ENCODE results near the gene WWOX. TPM values are rescaled to one million over a fixed set of nuclear protein-coding genes. Genes with fewer than 3 reads are reported as not detected.

The WWOX gene
- total RNA-seq, 2 experiments from 2014 or later, result 14.3 to 16.5 TPM

DNA sequence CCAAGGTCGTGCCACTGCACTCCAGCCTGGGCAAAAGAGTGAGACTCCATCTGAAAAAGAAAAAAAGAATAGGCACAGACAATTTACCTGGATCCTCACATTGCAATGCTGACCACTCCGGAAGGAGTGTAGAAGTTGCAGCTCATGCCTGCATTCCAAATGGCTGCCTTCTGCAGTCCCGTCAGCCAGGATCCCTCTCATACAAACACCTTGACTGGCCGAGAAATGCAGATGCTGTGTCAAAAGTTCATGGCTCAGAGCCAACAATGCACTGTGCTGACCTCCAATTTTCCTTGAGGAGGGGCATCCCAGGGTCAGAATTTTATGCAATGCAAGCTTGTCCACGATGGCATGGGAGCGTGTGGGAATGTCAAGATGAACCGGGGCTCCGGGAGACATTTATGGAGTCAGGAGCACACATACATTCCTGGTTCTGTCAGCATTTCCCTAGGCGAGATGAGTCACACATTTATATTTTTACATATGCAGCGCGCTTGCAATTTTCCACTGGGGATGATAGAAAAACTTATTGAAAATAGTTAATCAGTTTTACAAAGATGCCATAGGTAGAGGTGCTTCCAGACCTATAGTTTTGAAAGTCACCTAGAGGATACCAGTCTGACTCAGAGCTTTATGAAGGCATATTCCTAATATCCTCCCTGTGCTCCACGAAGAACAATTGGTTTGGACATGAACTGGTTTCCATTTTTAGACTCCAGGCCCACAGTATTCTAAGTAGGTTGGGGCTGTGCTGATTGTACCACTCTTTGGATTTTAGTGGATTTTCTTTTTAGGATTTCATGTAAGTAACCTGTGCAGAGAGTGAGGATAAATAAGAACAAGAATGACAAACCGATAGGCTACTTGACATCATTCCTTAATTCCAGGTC, 886.5 kb downstream of the WWOX start:
- Mint-ChIP-seq H3K4me3 (no peak overlapping the region), H3K27ac (no peak overlapping the region), H3K27me3 (no peaks in the 10 kb centered on the region), H3K36me3 (no peaks in the 10 kb centered on the region), H3K9me3 (peaks cover 5% of the 10 kb centered on the region), H3K4me1 (ENCODE audit: low read depth) (peaks cover 15% of the 10 kb centered on the region)
- ChIA-PET CTCF (interaction anchor here (0.6 kb wide), 1 partner anchor 84 kb away, joined by 4 read pairs; no protein-coding TSS in a partner anchor), POLR2A (no interaction called here)
- intact Hi-C loops (cut with micrococcal nuclease), result no loop called here
- DNase-seq, result no peak

DNA sequence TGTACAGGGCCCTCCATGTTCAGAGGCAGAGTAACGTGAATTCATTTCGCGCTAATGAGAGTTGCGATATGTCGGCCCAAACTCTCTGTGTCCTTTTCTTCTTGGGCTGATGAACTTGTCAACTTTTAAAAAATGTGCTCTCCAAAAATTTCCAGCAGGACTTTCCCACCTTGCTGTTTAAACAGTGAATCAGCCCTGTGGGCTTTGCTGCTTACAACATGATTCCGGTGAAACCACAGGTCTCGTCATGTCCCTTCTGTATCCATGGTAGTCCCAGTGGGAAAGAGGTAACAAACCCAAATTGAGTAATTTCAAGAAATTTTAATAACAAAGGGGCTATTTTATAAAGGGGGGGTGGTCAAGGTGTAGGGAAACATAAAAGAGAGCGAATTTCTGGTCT, 888.2 kb downstream of the WWOX start:
- intact Hi-C loops (cut with micrococcal nuclease), result no loop called here
- Mint-ChIP-seq H3K9me3 (peaks cover 5% of the 10 kb centered on the region), H3K27me3 (no peaks in the 10 kb centered on the region), H3K4me1 (ENCODE audit: low read depth) (peaks cover 21% of the 10 kb centered on the region), H3K27ac (no peak overlapping the region), H3K4me3 (no peak overlapping the region), H3K36me3 (peaks cover 3% of the 10 kb centered on the region)
- ChIA-PET CTCF (no interaction called here), POLR2A (no interaction called here)
- DNase-seq, result no peak

DNA sequence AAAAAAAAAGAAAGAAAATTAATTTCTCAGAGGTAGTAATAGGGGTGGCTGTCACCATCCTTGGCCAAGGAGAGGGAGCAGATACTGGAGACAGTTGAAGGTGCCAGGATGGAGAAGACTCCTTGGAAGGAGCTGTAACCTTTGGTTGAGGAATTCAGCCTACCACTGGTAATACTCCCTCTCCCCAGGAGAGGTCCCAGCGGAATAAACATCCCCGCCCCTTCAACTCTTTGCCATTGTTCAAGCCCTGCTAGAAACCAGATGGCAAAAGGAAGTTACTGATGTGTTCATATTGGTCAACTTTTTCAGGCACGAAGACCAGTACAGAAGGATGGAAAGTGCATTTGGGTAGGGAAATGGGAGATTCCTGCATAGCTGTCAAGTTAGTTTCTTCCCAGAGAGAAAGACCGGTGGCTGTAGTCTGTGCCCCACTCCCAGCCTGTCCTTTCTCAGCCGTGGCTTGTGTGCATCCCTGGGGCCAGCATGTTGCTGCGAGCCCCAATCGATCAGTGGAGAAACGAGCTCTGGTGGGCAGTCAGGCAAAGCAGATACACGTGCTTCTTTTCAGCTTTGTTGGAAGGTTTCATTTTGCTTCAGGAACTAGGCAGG, 889.0 kb downstream of the WWOX start:
- intact Hi-C loops (cut with micrococcal nuclease), result no loop called here
- Mint-ChIP-seq H3K4me3 (no peak overlapping the region), H3K4me1 (ENCODE audit: low read depth) (peaks cover 21% of the 10 kb centered on the region), H3K27me3 (no peaks in the 10 kb centered on the region), H3K27ac (no peak overlapping the region), H3K36me3 (peaks cover 3% of the 10 kb centered on the region), H3K9me3 (peaks cover 2% of the 10 kb centered on the region)
- ChIA-PET POLR2A (interaction anchor here (0.6 kb wide), 1 partner anchor 645 kb away, joined by 6 read pairs; no protein-coding TSS in a partner anchor), CTCF (no interaction called here)
- DNase-seq, result no peak

DNA sequence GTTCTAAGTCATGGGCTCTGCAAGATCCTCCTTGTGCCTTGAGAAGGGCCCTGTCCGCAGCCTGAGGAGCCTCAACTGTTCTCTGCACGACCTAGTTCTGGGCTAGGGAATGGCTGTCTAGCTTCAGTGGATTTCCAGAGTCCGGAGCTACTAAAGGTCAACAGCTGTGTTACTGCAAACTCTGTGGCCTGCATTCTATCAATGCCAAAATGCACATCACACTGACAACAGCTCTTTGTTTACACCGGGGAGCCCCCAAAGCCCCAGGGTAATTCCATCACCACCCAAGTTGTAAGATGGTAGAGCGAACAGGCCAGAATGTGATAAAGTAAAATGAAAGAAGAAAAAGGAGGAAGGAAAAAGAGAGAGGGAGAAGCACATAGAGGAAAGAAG, 890.9 kb downstream of the WWOX start:
- intact Hi-C loops (cut with micrococcal nuclease), result no loop called here
- Mint-ChIP-seq H3K36me3 (peaks cover 3% of the 10 kb centered on the region), H3K27ac (peak overlapping the region; percentile 73), H3K27me3 (no peaks in the 10 kb centered on the region), H3K4me3 (no peak overlapping the region), H3K9me3 (no peaks in the 10 kb centered on the region), H3K4me1 (ENCODE audit: low read depth) (peaks cover 21% of the 10 kb centered on the region)
- POLR2A ChIA-PET, result interaction anchor here (0.6 kb wide), 1 partner anchor 95 kb away, joined by 3 read pairs; no protein-coding TSS in a partner anchor
- CTCF ChIA-PET, result no interaction called here
- DNase-seq, result no peak

DNA sequence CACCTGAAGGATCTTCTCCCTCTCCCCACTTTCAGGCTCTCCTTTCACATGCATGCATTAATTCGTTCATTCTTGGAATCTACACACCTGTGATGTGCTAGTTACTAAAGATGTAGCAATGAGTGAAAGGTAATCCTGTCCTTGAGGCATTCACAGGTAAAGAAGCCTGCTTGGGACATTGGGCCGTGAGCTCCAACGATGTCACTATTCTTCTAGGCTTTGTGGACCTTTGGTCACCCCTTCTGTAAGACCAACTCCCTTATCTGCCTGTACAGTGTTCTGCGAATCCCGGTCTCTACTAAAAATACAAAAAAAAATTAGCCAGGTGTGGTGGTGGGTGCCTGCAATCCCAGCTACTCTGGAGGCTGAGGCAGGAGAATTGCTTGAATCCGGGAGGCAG, 892.5 kb downstream of the WWOX start:
- Mint-ChIP-seq H3K4me1 (ENCODE audit: low read depth) (peaks cover 21% of the 10 kb centered on the region), H3K9me3 (no peaks in the 10 kb centered on the region), H3K27ac (no peak overlapping the region), H3K4me3 (no peak overlapping the region), H3K36me3 (peaks cover 3% of the 10 kb centered on the region), H3K27me3 (no peaks in the 10 kb centered on the region)
- DNase-seq, result no peak
- CTCF ChIA-PET, result no interaction called here
- POLR2A ChIA-PET, result no interaction called here
- intact Hi-C loops (cut with micrococcal nuclease), result no loop called here

DNA sequence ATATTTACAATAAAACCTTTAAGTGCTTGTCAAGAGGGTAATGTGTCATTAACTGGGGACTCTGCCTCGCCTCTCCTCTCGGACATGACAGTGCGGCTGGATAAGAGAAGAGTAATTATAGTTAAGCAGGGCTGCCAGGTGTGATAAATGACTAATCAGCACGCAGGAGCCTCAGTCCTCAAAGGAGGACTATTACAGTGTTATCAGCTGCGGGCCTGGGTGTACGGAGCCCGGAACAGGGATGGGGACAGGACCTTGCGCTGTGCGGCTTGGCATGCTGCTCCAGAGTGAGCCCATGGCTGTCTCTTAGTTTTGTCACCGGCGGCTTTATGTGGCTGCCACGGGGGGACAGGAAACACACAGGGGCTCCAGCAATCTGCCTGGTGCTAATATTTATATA, 893.9 kb downstream of the WWOX start:
- H3K36me3 Mint-ChIP-seq, result peaks cover 3% of the 10 kb centered on the region
- peaks cover 21% of the 10 kb centered on the region for H3K4me1 Mint-ChIP-seq (ENCODE audit: low read depth)
- no peaks in the 10 kb centered on the region for H3K9me3 Mint-ChIP-seq
- H3K4me3 Mint-ChIP-seq, result no peak overlapping the region
- ChIA-PET POLR2A (no interaction called here), CTCF (no interaction called here)
- H3K27ac Mint-ChIP-seq, result no peak overlapping the region
- no peak for DNase-seq
- no peaks in the 10 kb centered on the region for H3K27me3 Mint-ChIP-seq
- intact Hi-C loops (cut with micrococcal nuclease), result no loop called here

DNA sequence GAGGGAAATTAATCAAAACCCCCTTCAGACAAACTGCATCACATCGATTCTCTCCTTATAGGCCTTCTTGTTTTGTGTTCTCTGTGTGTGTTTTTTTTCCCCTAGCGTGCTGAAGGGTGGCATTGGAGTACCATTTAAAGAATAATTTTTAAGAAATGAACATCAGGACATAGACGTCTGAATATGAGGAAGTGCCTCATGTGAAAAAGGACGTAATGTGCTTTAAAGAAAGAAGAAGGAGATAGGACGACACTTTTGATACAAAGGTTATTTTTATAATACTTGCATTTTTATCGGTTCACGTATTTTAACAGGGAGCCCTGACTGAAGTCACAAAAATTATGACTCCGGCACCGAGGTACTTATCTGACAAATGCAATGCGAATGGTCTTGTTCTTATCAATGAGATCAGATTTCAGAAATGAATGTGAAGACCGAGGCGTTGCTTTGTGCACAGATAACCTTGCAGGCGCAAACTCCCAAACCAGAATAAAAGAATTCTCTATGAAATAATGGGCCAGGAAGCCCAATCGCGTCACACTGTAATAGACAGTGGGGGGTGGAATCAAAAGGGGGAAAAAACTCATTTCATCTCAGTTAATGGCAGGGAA, 894.8 kb downstream of the WWOX start:
- H3K9me3 Mint-ChIP-seq, result no peaks in the 10 kb centered on the region
- H3K4me3 Mint-ChIP-seq, result no peak overlapping the region
- no peak for DNase-seq
- intact Hi-C loops (cut with micrococcal nuclease), result no loop called here
- peaks cover 20% of the 10 kb centered on the region for H3K4me1 Mint-ChIP-seq (ENCODE audit: low read depth)
- H3K27ac Mint-ChIP-seq, result no peak overlapping the region
- H3K27me3 Mint-ChIP-seq, result no peaks in the 10 kb centered on the region
- ChIA-PET CTCF (no interaction called here), POLR2A (no interaction called here)
- peaks cover 3% of the 10 kb centered on the region for H3K36me3 Mint-ChIP-seq

DNA sequence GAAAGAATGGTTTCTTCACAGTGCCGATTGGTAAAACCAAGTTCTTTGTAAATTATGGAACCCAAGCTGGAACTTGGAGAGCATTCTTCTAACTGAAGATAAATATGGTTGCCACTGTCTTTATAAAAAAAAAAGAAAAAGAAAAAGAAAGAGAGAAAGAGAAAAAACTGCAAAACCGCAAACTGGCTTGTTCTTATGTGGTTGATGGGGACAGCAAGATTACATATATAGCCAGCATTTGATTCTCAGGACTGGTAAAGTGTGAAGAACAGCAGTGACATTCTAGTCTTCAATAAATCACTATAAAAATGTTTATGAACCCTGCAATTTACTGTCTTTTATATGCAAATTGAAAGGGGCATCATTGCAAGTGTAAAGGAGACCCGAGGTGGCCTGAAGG, 896.0 kb downstream of the WWOX start:
- H3K36me3 Mint-ChIP-seq, result peaks cover 3% of the 10 kb centered on the region
- no peaks in the 10 kb centered on the region for H3K27me3 Mint-ChIP-seq
- no peak overlapping the region for H3K4me3 Mint-ChIP-seq
- H3K9me3 Mint-ChIP-seq, result no peaks in the 10 kb centered on the region
- no peak for DNase-seq
- intact Hi-C loops (cut with micrococcal nuclease), result no loop called here
- H3K27ac Mint-ChIP-seq, result no peak overlapping the region
- ChIA-PET CTCF (no interaction called here), POLR2A (interaction anchor here (0.6 to 0.7 kb wide), 2 partner anchors 62 to 141 kb away, joined by 3 read pairs; no protein-coding TSS in a partner anchor)
- peaks cover 10% of the 10 kb centered on the region for H3K4me1 Mint-ChIP-seq (ENCODE audit: low read depth)

DNA sequence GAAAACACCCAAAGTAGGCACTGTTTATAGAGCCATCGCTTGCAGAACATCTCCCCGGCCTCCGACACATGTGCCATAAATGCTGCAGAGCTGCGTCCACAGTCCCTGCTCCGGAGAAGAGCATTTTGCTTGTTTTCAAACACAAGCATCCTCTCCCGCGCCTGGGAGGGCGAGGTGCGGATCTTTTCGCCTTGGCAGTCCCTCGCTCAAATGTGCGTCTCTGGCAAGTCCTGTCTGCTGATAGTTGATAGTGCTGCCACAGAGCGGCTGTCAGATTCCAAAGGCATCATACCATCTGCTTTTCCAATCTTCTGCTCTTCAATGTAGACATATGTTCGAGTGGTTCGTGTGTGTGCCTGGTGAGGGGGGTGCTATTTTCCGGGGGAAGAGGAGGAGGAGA, 897.3 kb downstream of the WWOX start:
- no peak for DNase-seq
- Mint-ChIP-seq H3K36me3 (peaks cover under 1% of the 10 kb centered on the region), H3K4me3 (no peak overlapping the region), H3K9me3 (no peaks in the 10 kb centered on the region), H3K27ac (no peak overlapping the region), H3K4me1 (ENCODE audit: low read depth) (peaks cover 2% of the 10 kb centered on the region), H3K27me3 (no peaks in the 10 kb centered on the region)
- intact Hi-C loops (cut with micrococcal nuclease), result no loop called here
- ChIA-PET CTCF (no interaction called here), POLR2A (no interaction called here)

DNA sequence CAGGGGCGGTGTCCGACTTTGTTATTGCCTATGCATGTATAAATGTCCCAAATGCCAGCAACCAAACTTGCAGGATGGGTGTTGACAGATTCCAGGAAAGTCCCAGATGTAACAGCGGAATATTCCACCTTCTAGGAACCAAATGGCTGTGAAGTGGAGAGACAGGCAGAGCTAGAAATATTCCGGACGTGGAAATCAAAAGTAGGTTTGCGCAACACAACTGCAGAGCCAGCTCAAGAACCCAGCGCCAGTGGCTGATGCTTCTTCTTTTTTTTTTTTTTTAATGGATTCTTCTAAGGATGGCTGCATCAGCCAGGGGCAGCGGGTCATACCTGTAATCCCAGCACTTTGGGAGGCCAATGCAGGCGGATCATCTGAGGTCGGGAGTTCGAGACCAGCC, 899.4 kb downstream of the WWOX start:
- intact Hi-C loops (cut with micrococcal nuclease), result no loop called here
- no peak overlapping the region for H3K27ac Mint-ChIP-seq
- H3K4me3 Mint-ChIP-seq, result no peak overlapping the region
- H3K9me3 Mint-ChIP-seq, result no peaks in the 10 kb centered on the region
- no peaks in the 10 kb centered on the region for H3K27me3 Mint-ChIP-seq
- ChIA-PET CTCF (no interaction called here), POLR2A (no interaction called here)
- H3K4me1 Mint-ChIP-seq (ENCODE audit: low read depth), result no peaks in the 10 kb centered on the region
- DNase-seq, result no peak
- no peaks in the 10 kb centered on the region for H3K36me3 Mint-ChIP-seq

DNA sequence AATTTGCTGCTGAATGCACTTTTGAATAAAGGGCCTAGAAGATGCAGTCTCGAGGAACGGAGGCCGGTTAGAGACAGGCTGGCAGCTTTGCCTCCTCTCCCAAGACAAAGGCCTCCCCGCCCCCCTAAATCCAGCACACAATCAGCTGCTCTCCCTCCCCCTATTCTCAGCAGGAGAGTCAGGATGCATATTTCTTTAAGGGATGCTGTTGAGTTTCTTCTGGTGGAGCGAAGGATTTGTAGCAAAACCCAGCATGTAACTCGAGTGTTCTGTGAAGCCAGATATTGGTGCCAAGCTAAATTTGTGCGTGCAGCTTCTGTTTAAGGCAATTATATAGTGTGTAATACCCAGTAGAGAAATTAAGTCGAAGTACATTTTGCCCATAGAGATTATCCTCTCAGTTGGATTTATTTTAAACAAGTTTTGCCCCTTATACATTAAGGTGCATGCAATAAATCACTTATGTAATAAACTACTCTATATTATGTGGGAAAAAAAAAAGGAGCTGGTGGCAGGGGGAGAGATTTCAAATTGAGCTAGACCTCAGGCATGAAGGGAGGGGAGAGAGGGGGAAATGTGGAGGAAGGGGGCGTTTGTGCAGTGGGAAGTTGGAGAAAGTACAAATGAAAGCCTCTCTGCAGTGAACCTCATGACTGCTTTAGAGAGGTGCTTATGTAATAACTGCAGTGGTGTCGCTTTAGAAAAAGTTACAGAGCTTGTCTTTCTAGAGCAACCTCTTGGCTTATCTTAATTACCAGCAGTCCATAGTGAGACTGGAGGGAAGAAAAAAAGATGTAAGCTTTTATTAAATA, 901.9 kb downstream of the WWOX start:
- ChIA-PET POLR2A (interaction anchor here (1.0 kb wide), 1 partner anchor 597 kb away, joined by 3 read pairs; no protein-coding TSS in a partner anchor), CTCF (interaction anchor here (0.6 kb wide), 2 partner anchors 601 to 1526 kb away, joined by 3 read pairs; no protein-coding TSS in a partner anchor)
- intact Hi-C loops (cut with micrococcal nuclease), result no loop called here
- H3K4me3 Mint-ChIP-seq, result no peak overlapping the region
- no peak for DNase-seq
- no peaks in the 10 kb centered on the region for H3K36me3 Mint-ChIP-seq
- H3K27ac Mint-ChIP-seq, result no peak overlapping the region
- H3K4me1 Mint-ChIP-seq (ENCODE audit: low read depth), result peaks cover 9% of the 10 kb centered on the region
- no peaks in the 10 kb centered on the region for H3K27me3 Mint-ChIP-seq
- no peaks in the 10 kb centered on the region for H3K9me3 Mint-ChIP-seq
